ENCODE measurements around the gene MFSD12.

GRCh38 chr19:3520166-3521103, 37.0 kb downstream of the MFSD12 start:
- TF ChIP-seq CTCF (IDR thresholded peaks at IDR 0.05) (no peak), POLR2A (IDR thresholded peaks at IDR 0.05) (no peak)

Measured in heart left ventricle (tissue), 13 donors.